Ishikawa (cell line): Measurements from ENCODE around the gene RAD9B.

ENCODE experiments used
- CEBPB ChIP-seq: IDR thresholded peaks from 2 replicates; pipeline ENCODE4 v1.6.1; 2012
- CREB1 ChIP-seq: IDR thresholded peaks from 2 replicates; pipeline ENCODE4 v1.6.1; 2012; ENCODE audit warnings: low read depth
- EGR1 ChIP-seq: IDR thresholded peaks from 2 replicates; pipeline ENCODE4 v1.6.1; 2012
- EP300 ChIP-seq: IDR thresholded peaks from 2 replicates; pipeline ENCODE4 v1.6.1; 2012; ENCODE audit warnings: borderline replicate concordance
- FOXM1 ChIP-seq: IDR thresholded peaks from 2 replicates; pipeline ENCODE4 v1.6.1; 2012; ENCODE audit warnings: low read depth, borderline replicate concordance
- NFIC ChIP-seq: IDR thresholded peaks from 2 replicates; pipeline ENCODE4 v1.6.1; 2012
- RAD21 ChIP-seq: IDR thresholded peaks from 2 replicates; pipeline ENCODE4 v1.6.1; 2012; ENCODE audit warnings: low read depth
- TAF1 ChIP-seq: IDR thresholded peaks from 2 replicates; pipeline ENCODE4 v1.6.1; 2012; ENCODE audit warnings: low read depth, mild to moderate bottlenecking
- TCF12 ChIP-seq: IDR thresholded peaks from 2 replicates; pipeline ENCODE4 v1.6.1; 2012; ENCODE audit warnings: low read depth
- TEAD4 ChIP-seq: IDR thresholded peaks from 2 replicates; pipeline ENCODE4 v1.6.1; 2012
- YY1 ChIP-seq: IDR thresholded peaks from 2 replicates; pipeline ENCODE4 v1.6.1; 2012; ENCODE audit warnings: low read depth
- ZBTB7A ChIP-seq: IDR thresholded peaks from 2 replicates; pipeline ENCODE4 v1.6.1; 2012; ENCODE audit warnings: low read depth
- TF ChIP-seq, protein P1 (sequence below): IDR thresholded peaks from 2 replicates; pipeline ENCODE4 v1.6.1; 2012; ENCODE audit warnings: low read depth, mild to moderate bottlenecking
- TF ChIP-seq, protein P2 (sequence below): IDR thresholded peaks from 2 replicates; pipeline ENCODE4 v1.6.1; 2012
- TF ChIP-seq, protein P3 (sequence below): IDR thresholded peaks from 2 replicates; pipeline ENCODE4 v1.6.1; 2012

The RAD9B gene

DNA sequence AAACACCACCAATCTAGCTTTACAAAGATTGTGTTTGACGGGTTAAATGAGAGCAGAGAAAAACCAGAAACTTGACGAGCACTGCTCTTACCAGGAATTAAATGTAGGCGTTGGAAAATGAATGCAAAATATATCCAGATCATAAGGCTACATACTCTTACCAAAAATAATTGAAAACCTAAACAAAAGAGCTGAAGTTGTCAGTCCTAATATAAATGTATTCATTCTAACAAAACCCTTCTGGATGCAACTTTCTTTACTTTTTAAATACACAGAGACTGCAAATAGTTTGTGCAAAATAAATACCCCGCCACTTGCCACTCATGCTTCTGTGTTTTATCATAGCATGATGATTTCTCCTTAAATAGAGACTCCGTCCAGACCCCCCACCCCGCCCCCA lies 32.7 kb downstream of the RAD9B start:
- TF ChIP-seq CEBPB (no peak), EGR1 (no peak), FOXM1 (no peak), NFIC (no peak), ZBTB7A (no peak), TAF1 (no peak), YY1 (no peak), EP300 (no peak), CREB1 (no peak), TEAD4 (no peak), TCF12 (no peak), RAD21 (no peak)
- TF ChIP-seq, protein P1, sequence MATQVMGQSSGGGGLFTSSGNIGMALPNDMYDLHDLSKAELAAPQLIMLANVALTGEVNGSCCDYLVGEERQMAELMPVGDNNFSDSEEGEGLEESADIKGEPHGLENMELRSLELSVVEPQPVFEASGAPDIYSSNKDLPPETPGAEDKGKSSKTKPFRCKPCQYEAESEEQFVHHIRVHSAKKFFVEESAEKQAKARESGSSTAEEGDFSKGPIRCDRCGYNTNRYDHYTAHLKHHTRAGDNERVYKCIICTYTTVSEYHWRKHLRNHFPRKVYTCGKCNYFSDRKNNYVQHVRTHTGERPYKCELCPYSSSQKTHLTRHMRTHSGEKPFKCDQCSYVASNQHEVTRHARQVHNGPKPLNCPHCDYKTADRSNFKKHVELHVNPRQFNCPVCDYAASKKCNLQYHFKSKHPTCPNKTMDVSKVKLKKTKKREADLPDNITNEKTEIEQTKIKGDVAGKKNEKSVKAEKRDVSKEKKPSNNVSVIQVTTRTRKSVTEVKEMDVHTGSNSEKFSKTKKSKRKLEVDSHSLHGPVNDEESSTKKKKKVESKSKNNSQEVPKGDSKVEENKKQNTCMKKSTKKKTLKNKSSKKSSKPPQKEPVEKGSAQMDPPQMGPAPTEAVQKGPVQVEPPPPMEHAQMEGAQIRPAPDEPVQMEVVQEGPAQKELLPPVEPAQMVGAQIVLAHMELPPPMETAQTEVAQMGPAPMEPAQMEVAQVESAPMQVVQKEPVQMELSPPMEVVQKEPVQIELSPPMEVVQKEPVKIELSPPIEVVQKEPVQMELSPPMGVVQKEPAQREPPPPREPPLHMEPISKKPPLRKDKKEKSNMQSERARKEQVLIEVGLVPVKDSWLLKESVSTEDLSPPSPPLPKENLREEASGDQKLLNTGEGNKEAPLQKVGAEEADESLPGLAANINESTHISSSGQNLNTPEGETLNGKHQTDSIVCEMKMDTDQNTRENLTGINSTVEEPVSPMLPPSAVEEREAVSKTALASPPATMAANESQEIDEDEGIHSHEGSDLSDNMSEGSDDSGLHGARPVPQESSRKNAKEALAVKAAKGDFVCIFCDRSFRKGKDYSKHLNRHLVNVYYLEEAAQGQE, result no peak
- TF ChIP-seq, protein P2, sequence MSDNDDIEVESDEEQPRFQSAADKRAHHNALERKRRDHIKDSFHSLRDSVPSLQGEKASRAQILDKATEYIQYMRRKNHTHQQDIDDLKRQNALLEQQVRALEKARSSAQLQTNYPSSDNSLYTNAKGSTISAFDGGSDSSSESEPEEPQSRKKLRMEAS, result no peak
- TF ChIP-seq, protein P3, sequence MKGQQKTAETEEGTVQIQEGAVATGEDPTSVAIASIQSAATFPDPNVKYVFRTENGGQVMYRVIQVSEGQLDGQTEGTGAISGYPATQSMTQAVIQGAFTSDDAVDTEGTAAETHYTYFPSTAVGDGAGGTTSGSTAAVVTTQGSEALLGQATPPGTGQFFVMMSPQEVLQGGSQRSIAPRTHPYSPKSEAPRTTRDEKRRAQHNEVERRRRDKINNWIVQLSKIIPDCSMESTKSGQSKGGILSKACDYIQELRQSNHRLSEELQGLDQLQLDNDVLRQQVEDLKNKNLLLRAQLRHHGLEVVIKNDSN, result no peak

DNA sequence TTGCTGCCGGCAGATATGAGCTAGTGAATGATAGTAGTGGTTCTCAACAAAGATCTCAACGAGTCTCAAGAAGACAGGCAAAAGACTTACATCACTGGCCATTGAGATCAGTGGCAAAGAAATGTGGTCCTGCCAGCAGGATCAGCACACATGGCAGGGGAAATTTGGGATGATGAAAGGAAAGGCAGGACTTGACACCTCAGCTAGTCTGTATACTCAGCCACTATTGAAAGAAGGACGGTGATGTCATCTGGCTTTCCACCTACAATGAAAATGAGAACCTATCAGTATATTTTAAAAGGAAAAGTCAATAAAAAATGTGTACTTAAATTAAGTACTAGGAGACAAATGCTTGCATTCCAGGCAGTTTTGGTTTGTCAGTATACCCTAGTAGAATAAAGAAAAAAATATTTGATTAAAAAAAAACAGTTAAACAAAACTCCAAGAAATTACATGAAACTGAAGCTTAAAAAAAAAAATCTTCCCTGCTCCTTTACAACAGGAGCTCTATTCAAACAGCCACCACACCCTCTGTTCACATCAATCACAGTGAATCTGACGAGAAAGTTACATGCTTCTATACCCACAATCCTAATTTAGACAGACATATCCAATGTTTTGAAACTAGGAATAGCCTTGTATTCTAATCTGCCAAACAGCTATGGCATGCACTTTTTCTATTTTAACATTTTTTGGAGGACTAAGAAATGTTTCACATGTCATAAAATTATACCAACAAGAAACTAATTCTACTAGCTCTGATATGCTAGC lies 34.9 kb downstream of the RAD9B start:
- no peak for TF ChIP-seq TEAD4
- TF ChIP-seq, protein P1, result no peak
- no peak for TF ChIP-seq CEBPB
- TF ChIP-seq CREB1, result no peak
- no peak for TF ChIP-seq TAF1
- TF ChIP-seq, protein P3, result no peak
- no peak for TF ChIP-seq NFIC
- TF ChIP-seq RAD21, result no peak
- TF ChIP-seq EGR1, result no peak
- TF ChIP-seq EP300, result no peak
- no peak for TF ChIP-seq ZBTB7A
- no peak for TF ChIP-seq FOXM1
- no peak for TF ChIP-seq TCF12
- TF ChIP-seq, protein P2, result no peak
- TF ChIP-seq YY1, result no peak

DNA sequence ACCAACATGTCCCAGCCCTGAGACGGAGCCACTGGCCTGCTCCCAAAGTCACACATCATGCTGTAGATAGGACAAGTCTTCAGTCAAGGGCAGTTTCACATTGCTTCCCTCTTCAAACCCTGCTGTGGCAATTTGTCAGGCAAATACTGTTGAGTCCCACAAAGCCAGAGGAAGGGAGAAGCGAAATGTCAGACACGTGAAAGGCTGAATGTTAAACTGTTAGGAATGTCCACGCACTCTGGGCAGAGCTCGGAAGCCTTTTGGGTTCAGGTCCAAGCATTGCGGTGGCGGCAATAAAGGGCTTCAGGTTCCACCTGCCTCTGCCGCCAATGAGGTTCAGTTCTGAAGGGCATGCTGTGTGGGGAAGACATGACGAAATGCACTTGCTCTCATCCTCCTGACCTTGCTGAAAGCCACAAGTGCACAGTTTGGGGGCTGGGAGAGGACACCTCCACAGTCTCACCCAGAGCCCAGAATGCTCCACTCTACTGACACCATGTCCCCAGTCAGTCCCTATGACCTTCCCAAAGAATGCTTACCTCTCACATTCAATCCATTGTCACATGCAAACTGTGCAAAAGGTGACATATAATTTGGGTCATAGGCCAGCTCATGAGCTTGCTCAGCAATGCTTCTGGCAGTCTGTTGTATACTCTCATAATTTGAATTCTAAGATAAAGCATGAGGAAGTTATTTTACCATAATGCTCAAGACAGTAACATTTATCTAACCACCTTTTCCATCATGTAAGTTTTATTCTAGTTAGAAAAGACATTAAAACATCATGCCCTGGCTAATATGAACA lies 35.7 kb downstream of the RAD9B start:
- TF ChIP-seq RAD21 (no peak), ZBTB7A (no peak), EP300 (peak; percentile 24; the same call in 1 of the 2 replicates), EGR1 (no peak), TEAD4 (peak; percentile 64), CEBPB (0 out of 2 replicates have a peak, but pooled peaks have one; percentile 45), TCF12 (peak; percentile 56; the same call in 1 of the 2 replicates), YY1 (no peak), CREB1 (no peak), NFIC (peak; percentile 87), TAF1 (no peak), FOXM1 (no peak)
- TF ChIP-seq, protein P1, result no peak
- TF ChIP-seq, protein P2, result peak; percentile 84
- TF ChIP-seq, protein P3, result 0 out of 2 replicates have a peak, but pooled peaks have one; percentile 19
